Amygdala (tissue), 56 donors: ENCODE data around the gene PRRC2C.
"Not testable (repeated sequence)": the region's sequence is repeated elsewhere in the genome, so short reads cannot be mapped to it uniquely, and the experiment has no call there.

Experiments used
- DNase-seq, 56 donors: peaks; one replicate each; lab custom pipeline; 2025; lab: John Stamatoyannopoulos, UW

PRRC2C gene

GRCh38 chr1:171581766-171582165 lies 96.4 kb downstream of the PRRC2C start:
- no peak for DNase-seq

GRCh38 chr1:171582589-171582988 lies 97.3 kb downstream of the PRRC2C start:
- DNase-seq = no peak

GRCh38 chr1:171583591-171584201 lies 98.4 kb downstream of the PRRC2C start:
- no peak for DNase-seq

DNA sequence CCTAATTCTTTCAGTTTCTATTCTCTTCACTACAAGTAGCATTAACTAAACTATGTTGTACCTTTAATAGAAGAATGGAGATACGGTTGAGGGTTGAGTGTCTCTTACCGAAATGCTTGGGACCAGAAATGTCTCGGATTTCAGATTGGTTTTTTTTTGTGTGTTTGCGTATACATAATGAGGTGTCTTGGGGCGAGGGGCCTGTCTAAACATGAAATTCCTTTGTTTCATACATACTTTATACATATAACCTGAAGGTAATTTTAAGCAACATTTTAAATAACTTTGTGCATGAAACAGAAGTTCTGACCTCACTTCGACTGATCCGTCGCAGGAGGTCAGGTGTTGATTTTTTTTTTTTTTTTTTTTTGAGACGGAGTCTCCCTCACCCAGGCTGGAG lies 100.4 kb downstream of the PRRC2C start:
- no peak for DNase-seq

- peak in 5 of 56 donors; percentile 6 to 26 (median 13) for DNase-seq
These were observed 102.9 kb downstream of the PRRC2C start for GRCh38 chr1:171588230-171588629.

GRCh38 chr1:171590022-171590421 lies 104.7 kb downstream of the PRRC2C start:
- no peak for DNase-seq

GRCh38 chr1:171595324-171595723 lies 110.0 kb downstream of the PRRC2C start:
- DNase-seq = no peak

DNA sequence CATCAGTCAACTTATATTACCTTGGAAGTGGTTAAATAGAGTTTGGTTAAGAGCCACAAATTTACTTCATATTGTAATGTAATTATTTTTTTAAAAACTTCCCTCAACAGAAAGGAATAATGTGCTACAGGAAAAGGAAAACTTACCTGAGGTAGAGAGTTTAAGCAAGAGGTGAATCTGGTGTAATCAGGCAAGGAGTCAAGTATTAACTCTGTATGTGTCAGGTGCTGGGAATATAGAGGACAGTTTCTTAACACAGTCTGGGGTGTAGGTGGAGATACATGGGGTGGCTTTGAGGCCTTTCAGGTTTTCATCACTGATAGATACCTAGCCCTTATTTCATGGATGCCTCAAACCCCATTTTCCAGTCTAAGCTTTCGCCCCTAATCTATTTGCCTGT lies 110.8 kb downstream of the PRRC2C start:
- no peak for DNase-seq

DNA sequence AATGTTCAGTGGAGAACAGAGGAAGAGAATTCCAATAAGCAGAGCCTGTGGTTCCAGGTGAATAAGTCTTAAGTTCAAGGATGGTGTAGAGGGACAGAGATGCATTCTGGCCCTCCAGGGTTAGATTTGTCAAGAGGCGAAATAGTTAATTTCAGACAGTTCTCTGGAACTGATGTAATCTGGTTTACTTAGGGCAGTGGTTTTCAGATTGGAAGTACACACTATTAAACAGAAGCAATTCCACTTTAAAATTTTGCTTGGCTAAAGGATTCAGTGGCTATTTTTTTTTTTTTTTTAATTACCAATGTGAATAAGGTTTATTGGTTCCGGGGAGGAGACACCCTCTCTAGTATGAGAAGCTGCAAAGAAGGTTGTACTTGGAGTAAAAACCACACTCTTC lies 111.4 kb downstream of the PRRC2C start:
- DNase-seq = no peak

- no peak for DNase-seq
These were observed 111.9 kb downstream of the PRRC2C start for GRCh38 chr1:171597203-171597602.

GRCh38 chr1:171600310-171600709 lies 115.0 kb downstream of the PRRC2C start:
- DNase-seq = not testable (repeated sequence)

DNA sequence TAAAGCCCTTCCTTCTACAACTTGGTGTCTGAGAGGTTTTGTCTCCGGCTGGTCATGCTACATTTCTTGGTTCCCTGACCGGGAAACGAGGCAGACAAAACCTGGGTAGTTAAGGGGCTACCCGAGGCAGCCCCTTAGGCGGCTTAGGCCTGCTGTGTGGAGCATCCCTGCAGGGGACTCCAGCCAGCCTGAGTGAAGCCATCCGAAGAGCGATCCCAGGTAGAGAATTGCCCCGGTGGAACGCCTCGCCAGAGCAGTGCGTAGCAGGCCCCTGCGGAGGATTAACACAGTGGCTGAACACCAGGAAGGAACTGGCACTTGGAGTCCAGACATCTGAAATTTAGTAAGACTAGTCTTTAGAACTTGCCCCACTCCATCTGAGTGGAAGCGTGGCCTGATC lies 115.5 kb downstream of the PRRC2C start:
- DNase-seq = no peak

GRCh38 chr1:171603042-171603441 lies 117.7 kb downstream of the PRRC2C start:
- DNase-seq = peak in 1 of 56 donors; percentile 2

GRCh38 chr1:171606402-171606941 lies 121.1 kb downstream of the PRRC2C start:
- DNase-seq = peak in 9 of 56 donors; percentile 2 to 42 (median 12)

DNA sequence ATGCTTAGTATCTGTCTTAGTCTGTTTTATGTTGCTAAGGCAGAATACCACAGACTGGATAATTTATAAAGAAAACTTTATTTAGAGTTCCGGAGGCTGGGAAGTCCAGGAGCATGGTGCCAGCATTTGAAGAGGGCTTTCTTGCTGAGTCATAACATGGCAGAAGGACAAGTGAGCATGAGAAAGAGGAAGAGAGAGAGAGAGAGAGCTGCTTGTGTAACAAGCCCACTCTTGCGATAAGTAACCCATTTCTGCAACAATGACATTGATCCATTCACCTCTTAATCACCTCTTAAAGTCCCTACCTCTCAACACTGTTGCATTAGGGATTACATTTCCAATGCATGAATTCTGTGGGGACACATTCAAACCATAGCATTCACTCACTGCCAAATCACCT lies 125.1 kb downstream of the PRRC2C start:
- no peak for DNase-seq

DNA sequence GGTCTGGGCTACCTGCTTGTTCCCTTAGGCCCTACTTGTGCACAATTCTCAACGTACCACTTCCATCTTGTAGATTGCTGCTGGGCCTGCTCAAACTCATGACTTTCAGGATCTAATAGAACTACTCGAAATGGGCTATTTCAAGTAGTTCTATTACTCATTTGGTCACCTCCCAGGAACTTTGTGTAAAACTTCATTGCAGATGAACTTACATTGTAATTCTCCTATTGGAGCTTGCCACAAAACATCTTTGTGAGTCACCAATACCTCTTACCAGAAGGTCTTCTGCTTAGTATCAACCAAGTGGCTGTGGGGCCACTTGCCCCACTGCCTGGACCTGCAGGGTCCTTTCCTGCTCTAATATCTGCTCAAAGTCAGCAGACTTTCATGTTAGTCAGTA lies 126.0 kb downstream of the PRRC2C start:
- DNase-seq = no peak

- no peak for DNase-seq
These were observed 128.0 kb downstream of the PRRC2C start for GRCh38 chr1:171613282-171613681.

GRCh38 chr1:171615122-171615906 lies 130.0 kb downstream of the PRRC2C start:
- DNase-seq = not testable (repeated sequence)

DNA sequence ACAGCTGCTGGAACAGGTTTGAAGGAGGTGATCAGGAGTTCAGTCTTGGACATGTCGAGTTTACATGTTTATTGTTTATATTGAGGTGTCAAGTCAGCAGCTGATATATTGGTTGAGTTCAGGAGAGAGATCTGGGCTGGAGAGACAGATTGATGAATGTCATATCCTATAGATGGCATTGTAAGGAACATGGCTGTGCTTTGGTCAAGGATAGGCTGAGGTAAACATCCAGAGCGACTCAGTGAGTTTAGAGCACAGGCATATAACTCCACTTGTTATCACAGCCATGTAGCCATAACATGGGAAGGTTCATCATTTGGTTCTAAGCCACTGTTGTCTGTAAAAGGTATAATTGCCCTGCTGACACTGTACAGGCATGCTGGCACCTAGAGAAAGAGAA lies 131.3 kb downstream of the PRRC2C start:
- no peak for DNase-seq

DNA sequence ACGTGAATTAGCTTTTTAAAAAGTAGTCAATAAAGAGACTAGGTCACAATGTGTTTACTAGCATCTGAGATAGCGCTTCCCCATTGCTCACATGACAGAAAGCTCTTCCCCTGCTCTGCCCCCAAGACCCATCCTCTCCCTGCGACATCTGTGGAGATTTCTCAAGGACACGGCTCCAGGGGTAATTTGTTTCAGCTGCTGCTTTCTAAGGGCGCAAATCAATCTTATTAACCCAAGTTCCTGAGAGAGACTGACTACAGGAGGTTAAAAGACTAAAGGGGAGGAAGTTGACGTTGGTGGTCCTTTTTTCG lies 136.8 kb downstream of the PRRC2C start, which contains the start of gene MYOCOS:
MYOCOS (plus strand) TSS at position 92 of the 311 bp plus-strand sequence. CDS start 1,641 bp downstream, outside the sequence.
- no peak for DNase-seq

GRCh38 chr1:171623651-171624331 lies 138.5 kb downstream of the PRRC2C start:
- DNase-seq = no peak
